Hepatocyte (in vitro differentiated cells): ENCODE measurements around the gene NR3C2.

Source experiments
- EZH2 ChIP-seq: fragments of 200-600 bp; sonication (generic); IDR thresholded peaks from 2 replicates; pipeline ENCODE4 v1.6.1; 2016; ENCODE audit warnings: antibody characterized with exemption, mild to moderate bottlenecking, borderline replicate concordance
- EZH2phosphoT487 ChIP-seq: fragments of 200-600 bp; sonication (generic); IDR thresholded peaks from one replicate; pipeline ENCODE4 v1.6.1; 2018; ENCODE audit warnings: antibody characterized with exemption, mild to moderate bottlenecking, low read depth, moderate library complexity; ENCODE audit not compliant: unreplicated experiment, severe bottlenecking
- TF ChIP-seq, protein P1 (sequence below): fragments of 200-600 bp; sonication (generic); IDR thresholded peaks from 2 replicates; pipeline ENCODE4 v1.5.1; 2016; ENCODE audit warnings: antibody characterized with exemption, mild to moderate bottlenecking; ENCODE audit not compliant: poor library complexity

- TF ChIP-seq, protein P1, sequence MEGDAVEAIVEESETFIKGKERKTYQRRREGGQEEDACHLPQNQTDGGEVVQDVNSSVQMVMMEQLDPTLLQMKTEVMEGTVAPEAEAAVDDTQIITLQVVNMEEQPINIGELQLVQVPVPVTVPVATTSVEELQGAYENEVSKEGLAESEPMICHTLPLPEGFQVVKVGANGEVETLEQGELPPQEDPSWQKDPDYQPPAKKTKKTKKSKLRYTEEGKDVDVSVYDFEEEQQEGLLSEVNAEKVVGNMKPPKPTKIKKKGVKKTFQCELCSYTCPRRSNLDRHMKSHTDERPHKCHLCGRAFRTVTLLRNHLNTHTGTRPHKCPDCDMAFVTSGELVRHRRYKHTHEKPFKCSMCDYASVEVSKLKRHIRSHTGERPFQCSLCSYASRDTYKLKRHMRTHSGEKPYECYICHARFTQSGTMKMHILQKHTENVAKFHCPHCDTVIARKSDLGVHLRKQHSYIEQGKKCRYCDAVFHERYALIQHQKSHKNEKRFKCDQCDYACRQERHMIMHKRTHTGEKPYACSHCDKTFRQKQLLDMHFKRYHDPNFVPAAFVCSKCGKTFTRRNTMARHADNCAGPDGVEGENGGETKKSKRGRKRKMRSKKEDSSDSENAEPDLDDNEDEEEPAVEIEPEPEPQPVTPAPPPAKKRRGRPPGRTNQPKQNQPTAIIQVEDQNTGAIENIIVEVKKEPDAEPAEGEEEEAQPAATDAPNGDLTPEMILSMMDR, result no peak
- TF ChIP-seq EZH2 (no peak), EZH2phosphoT487 (no peak)
Observed at GRCh38 chr4:148430854-148431253, 11.4 kb downstream of the NR3C2 start.
